OCI-LY7 (cell line): ENCODE results near the gene OR52H1. TPM values are rescaled to one million over a fixed set of nuclear protein-coding genes. Genes with fewer than 3 reads are reported as not detected.

ENCODE experiments used
- BruUV-seq: library from RNA; stranded (reverse); fragments of 400-500 nt; replicated peaks from 2 replicates; lab custom pipeline; 2021; lab: Mats Ljungman, UMichigan
- CTCF ChIA-PET: fragments of 300-600 bp; sonication (Branson Sonifier 250); formaldehyde crosslinking; loops from one replicate; lab custom pipeline; 2022; ENCODE audit warnings: antibody characterized with exemption; ENCODE audit not compliant: unreplicated experiment; lab: Charles Lee
- POLR2A ChIA-PET: fragments of 300-600 bp; sonication (Branson Sonifier 250); formaldehyde crosslinking; loops from one replicate; lab custom pipeline; 2022; ENCODE audit warnings: antibody characterized with exemption; lab: Charles Lee
- DNase-seq: peaks from one replicate; pipeline ENCODE4 v3.0.0-alpha.2; 2015; ENCODE audit warnings: low spot score
- H2AFZ ChIP-seq: fragments of 200-600 bp; sonication (generic), shearing (Covaris generic); 2 replicates; pipeline ENCODE4 v1.6.1; 2014; ENCODE audit warnings: mild to moderate bottlenecking, antibody characterized with exemption, low read length, moderate library complexity
- H3K27ac ChIP-seq: fragments of 200-600 bp; sonication (generic); 2 replicates; pipeline ENCODE4 v1.5.1; 2014; ENCODE audit warnings: mixed run types, low read depth, mild to moderate bottlenecking, moderate library complexity, low read length, inconsistent platforms; ENCODE audit not compliant: poor library complexity, severe bottlenecking
- H3K36me3 ChIP-seq: fragments of 200-600 bp; sonication (generic); 2 replicates; pipeline ENCODE4 v1.6.1; 2014; ENCODE audit warnings: mild to moderate bottlenecking, antibody characterized with exemption, low read length, moderate library complexity, mixed read lengths; ENCODE audit not compliant: insufficient read depth
- H3K4me1 ChIP-seq: fragments of 200-600 bp; sonication (generic); 2 replicates; pipeline ENCODE4 v1.5.1; 2014; ENCODE audit warnings: mild to moderate bottlenecking, low read length; ENCODE audit not compliant: insufficient read depth, poor library complexity, severe bottlenecking
- H3K4me2 ChIP-seq: fragments of 200-600 bp; sonication (generic); 2 replicates; pipeline ENCODE4 v1.6.1; 2014; ENCODE audit warnings: mild to moderate bottlenecking, low read length
- H3K4me3 ChIP-seq: fragments of 200-600 bp; sonication (generic); 2 replicates; pipeline ENCODE4 v1.5.1; 2014; ENCODE audit warnings: mild to moderate bottlenecking, low read depth, low read length; ENCODE audit not compliant: poor library complexity, severe bottlenecking
- H3K79me2 ChIP-seq: fragments of 200-600 bp; sonication (generic); 2 replicates; pipeline ENCODE4 v1.6.1; 2016; ENCODE audit warnings: low read depth, mild to moderate bottlenecking, low read length, moderate library complexity, mixed read lengths; ENCODE audit not compliant: insufficient read depth
- H3K9me2 ChIP-seq: fragments of 200-600 bp; sonication (generic); 2 replicates; pipeline ENCODE4 v1.6.1; 2016; ENCODE audit warnings: mild to moderate bottlenecking, low read length, mixed read lengths; ENCODE audit not compliant: insufficient read depth
- H3K9me3 ChIP-seq: fragments of 200-600 bp; sonication (generic); 2 replicates; pipeline ENCODE4 v1.6.1; 2014; ENCODE audit warnings: mild to moderate bottlenecking, mixed run types, low read length, mixed read lengths
- H4K20me1 ChIP-seq: fragments of 200-600 bp; sonication (generic); 2 replicates; pipeline ENCODE4 v1.6.1; 2014; ENCODE audit warnings: mild to moderate bottlenecking, antibody characterized with exemption, low read length, moderate library complexity, mixed read lengths; ENCODE audit not compliant: insufficient read depth
- CTCF ChIP-seq: fragments of 200-600 bp; sonication (generic); conservative IDR thresholded peaks from 2 replicates; pipeline ENCODE4 v1.5.1; 2014; ENCODE audit warnings: mild to moderate bottlenecking, antibody characterized with exemption, low read length, moderate library complexity, mixed read lengths
- EZH2phosphoT487 ChIP-seq: fragments of 200-600 bp; sonication (generic); IDR thresholded peaks from 2 replicates; pipeline ENCODE4 v1.6.1; 2018; ENCODE audit warnings: low read depth, borderline replicate concordance, mild to moderate bottlenecking, mixed run types, antibody characterized with exemption, low read length, moderate library complexity, mixed read lengths
- intact Hi-C: fragments of 100-400 bp; cut with micrococcal nuclease; formaldehyde crosslinking; loops from one replicate; pipeline ENCODE4 v1.10.0; 2022; ENCODE audit not compliant: unreplicated experiment
- total RNA-seq, 2 experiments: library from RNA; depleted of rRNA in 1 of 2; stranded (reverse); fragments of >200 nt in 1 of 2; shearing (Covaris generic) in 1 of 2; gene quantifications; 2 replicates each; pipeline ENCODE4 v1.2.3, GENCODE V29; 2014 to 2022

The OR52H1 gene
- total RNA-seq, 2 experiments from 2014 or later = 0.60 TPM; not detected in 1

- no peak for DNase-seq
- no TSS peak for BruUV-seq
- Histone ChIP-seq H3K36me3 (no peaks in the 10 kb centered on the region), H2AFZ (no peak overlapping the region), H3K9me2 (no peaks in the 10 kb centered on the region), H3K4me3 (no peak overlapping the region), H4K20me1 (no peaks in the 10 kb centered on the region), H3K79me2 (no peaks in the 10 kb centered on the region), H3K27ac (no peak overlapping the region), H3K4me1 (no peaks in the 10 kb centered on the region), H3K4me2 (no peak overlapping the region), H3K9me3 (no peaks in the 10 kb centered on the region)
- CTCF ChIA-PET = no interaction called here
- intact Hi-C loops = no loop called here
- TF ChIP-seq EZH2phosphoT487 = no peak
- TF ChIP-seq CTCF = no peak
- POLR2A ChIA-PET = interaction anchor here (0.6 kb wide), 1 partner anchor 34 kb away, joined by 3 read pairs; no protein-coding TSS in a partner anchor
These were observed 11.9 kb downstream of the OR52H1 start for GRCh38 chr11:5536482-5536881.

- H3K4me2 ChIP-seq = no peak overlapping the region
- ChIA-PET POLR2A (interaction anchor here (1.0 kb wide), 1 partner anchor 15 kb away, joined by 3 read pairs; no protein-coding TSS in a partner anchor), CTCF (no interaction called here)
- no peaks in the 10 kb centered on the region for H3K4me1 ChIP-seq
- no peak for TF ChIP-seq CTCF
- H3K79me2 ChIP-seq = no peaks in the 10 kb centered on the region
- H3K4me3 ChIP-seq = no peak overlapping the region
- intact Hi-C loops = no loop called here
- H4K20me1 ChIP-seq = no peaks in the 10 kb centered on the region
- no peaks in the 10 kb centered on the region for H3K9me2 ChIP-seq
- no peak overlapping the region for H3K27ac ChIP-seq
- DNase-seq = no peak
- H2AFZ ChIP-seq = no peak overlapping the region
- no TSS peak for BruUV-seq
- no peaks in the 10 kb centered on the region for H3K9me3 ChIP-seq
- H3K36me3 ChIP-seq = no peaks in the 10 kb centered on the region
These were observed 14.3 kb downstream of the OR52H1 start for GRCh38 chr11:5534046-5534445.

GRCh38 chr11:5531053-5531831, 17.1 kb downstream of the OR52H1 start:
- H3K9me2 ChIP-seq = no peaks in the 10 kb centered on the region
- TF ChIP-seq CTCF (no peak), EZH2phosphoT487 (no peak)
- no peaks in the 10 kb centered on the region for H3K9me3 ChIP-seq
- DNase-seq = no peak
- no peaks in the 10 kb centered on the region for H4K20me1 ChIP-seq
- H3K36me3 ChIP-seq = no peaks in the 10 kb centered on the region
- ChIA-PET CTCF (no interaction called here), POLR2A (no interaction called here)
- H3K79me2 ChIP-seq = no peaks in the 10 kb centered on the region
- H3K4me3 ChIP-seq = no peak overlapping the region
- no TSS peak for BruUV-seq
- H2AFZ ChIP-seq = no peak overlapping the region
- H3K4me2 ChIP-seq = no peak overlapping the region
- H3K4me1 ChIP-seq = no peaks in the 10 kb centered on the region
- intact Hi-C loops = no loop called here
- H3K27ac ChIP-seq = no peak overlapping the region
